Germinal center (tissue), 1 donor: ENCODE results near the gene SEMA4C.

Experiments used
- DNase-seq: peaks from one replicate; pipeline ENCODE4 v3.0.0; 2012; ENCODE audit warnings: mixed read lengths, low spot score

SEMA4C gene

GRCh38 chr2:96881349-96882195 lies 11.7 kb upstream of the SEMA4C start:
- no peak for DNase-seq

- DNase-seq: no peak
Measured at GRCh38 chr2:96880891-96881273, 11.0 kb upstream of the SEMA4C start.

- no peak for DNase-seq
Measured at GRCh38 chr2:96879545-96880040, 9.7 kb upstream of the SEMA4C start.

DNA sequence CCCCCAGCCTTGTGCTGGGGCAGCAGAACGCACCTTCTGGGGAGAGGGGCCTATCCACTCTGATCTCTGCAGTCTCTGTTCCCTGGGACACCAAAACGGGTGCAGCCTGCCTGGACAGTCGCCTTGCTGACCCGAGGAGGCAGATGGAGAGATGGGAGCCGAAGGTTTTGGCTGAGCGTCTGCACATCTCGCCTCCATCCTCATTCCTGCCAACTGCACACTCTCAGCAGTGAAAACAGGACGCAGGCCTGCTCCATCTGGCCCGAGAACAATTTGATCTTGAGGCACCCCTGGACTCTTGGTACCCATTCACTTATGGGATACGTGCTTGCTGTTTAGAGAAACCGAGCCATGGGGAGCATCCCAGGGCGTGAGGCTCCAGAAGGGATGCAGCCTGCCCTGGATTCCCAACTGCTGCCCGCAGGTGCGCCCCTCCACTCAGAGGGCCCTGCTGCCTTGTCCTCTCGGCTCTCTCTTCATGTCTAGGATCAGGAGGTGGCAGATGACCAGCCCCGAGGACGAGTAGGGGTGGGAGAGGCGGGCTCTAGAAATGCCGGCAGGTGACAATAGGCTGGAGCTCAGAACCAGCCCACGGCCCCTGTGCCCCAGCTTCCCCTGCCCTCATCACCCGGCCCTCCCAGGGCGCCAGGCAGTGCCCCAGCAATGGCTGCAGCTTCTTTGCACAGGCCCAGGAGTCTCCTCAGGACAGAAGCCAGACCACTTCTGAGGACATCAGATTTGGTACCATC lies 9.1 kb upstream of the SEMA4C start:
- DNase-seq: no peak

GRCh38 chr2:96878171-96878570 lies 8.3 kb upstream of the SEMA4C start:
- DNase-seq: no peak

DNA sequence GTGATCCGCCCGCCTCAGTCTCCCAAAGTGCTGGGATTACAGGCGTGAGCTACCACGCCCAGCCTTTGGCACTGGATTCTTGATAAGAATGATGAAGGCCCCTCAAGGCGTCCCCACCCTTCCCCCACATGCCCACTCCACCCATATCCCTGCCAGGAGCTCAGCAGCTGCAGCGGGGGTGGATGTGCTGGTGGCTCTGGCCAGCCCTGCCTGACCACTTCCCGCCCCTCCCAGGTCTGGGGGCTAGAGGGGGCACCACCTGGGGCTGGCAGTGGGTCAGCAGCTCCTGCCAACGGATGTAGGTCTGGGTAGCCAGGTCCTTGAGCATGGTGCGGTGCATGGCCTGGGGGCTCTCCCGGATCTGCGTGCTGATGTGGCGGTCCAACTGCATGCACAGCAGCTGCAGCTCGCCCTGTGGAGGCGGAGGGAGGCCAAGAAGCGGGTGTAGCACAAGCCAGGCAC lies 7.8 kb upstream of the SEMA4C start:
- no peak for DNase-seq

DNA sequence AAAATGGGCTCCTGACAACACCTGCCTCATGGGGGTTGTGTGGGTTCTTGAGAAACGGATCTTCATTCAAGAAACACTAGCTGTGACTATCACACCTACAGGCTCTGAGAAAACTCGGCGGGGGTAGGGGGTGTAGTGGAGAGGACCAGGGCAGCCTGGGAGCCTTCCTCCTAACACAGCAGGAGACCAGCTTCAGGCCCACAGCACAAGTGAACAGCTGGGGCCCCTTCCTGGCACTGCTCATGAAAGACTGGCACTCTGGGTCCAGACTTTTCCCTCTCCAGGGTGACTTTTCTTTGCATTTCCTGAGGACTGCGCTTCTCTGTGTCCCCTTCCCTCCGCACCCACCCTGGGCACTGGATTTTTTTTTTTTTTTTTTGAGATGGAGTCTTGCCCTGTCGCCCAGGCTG lies 7.2 kb upstream of the SEMA4C start:
- DNase-seq: no peak

DNA sequence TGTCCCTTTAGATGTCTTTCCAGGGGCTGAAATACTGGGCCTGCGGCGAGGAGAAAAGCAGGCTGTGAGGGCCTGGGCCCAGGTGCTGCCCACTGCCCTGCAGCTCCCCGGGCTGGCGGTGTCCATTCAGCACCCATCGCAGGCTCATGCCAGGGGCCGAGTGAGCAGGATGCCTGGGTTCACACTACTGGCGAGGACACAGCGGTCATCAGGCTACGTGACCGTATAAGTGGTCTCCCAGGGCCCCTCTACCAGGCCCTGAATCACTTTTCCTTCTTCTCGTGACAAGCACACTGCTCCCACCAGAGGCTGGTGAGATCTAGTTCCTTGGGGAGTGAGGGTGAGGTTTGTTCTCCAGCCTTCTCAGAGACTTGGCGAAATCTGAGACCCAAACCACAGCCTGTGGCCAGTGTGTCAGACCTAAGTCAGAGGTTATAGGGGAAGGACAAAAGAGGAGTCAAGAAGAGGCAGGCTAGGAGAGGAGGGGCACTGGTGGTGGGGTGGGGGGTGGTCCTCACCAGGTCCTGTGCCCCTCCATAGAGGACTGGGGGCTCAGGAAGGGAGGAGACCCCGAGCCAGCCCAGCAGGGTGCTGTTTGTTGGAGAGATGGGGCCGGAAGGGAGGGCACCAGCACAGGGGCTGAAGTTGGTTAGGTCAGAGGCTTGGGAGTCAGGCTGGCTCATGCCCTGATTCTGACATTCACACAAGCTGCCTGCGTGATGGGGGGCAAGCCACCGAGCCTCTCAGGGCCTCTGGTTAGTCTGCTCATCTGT lies 6.6 kb upstream of the SEMA4C start:
- no peak for DNase-seq

DNA sequence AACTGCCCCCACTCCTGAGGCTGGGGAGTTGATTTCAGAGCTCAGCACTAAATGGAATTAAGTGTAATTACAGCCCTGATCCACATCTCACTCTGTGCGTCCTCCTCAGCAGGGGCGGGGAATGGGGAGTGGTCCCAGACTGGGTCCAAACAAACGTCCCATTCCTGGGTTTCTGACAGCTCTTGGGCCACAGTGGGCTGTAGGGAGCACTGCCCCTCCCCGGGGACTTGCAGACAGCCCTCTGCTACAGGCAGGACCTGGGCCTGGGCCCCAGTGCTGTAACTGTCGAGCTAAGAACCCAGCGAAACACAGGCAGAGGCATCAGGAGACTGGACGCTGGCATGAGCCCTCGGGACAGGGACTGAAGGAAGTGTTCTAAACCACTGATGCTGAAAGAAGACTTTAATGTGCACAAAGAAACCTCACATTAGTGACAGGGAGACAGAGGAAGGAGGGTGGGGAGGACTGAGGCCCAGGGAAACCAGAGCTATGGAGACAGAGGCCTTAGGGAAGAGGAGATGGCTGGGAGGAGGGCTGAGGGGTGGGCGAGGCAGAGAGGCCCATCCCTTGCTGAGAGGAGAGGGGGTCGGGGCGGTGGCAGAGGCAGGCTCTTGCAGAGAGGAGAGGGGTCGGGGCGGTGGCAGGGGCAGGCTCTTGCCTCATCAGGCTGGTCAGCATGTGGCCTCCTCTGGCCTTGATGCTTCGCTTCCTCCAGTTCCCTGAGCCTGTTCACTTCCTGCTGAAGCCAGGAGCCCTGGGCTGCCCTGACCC lies 5.8 kb upstream of the SEMA4C start:
- no peak for DNase-seq

DNA sequence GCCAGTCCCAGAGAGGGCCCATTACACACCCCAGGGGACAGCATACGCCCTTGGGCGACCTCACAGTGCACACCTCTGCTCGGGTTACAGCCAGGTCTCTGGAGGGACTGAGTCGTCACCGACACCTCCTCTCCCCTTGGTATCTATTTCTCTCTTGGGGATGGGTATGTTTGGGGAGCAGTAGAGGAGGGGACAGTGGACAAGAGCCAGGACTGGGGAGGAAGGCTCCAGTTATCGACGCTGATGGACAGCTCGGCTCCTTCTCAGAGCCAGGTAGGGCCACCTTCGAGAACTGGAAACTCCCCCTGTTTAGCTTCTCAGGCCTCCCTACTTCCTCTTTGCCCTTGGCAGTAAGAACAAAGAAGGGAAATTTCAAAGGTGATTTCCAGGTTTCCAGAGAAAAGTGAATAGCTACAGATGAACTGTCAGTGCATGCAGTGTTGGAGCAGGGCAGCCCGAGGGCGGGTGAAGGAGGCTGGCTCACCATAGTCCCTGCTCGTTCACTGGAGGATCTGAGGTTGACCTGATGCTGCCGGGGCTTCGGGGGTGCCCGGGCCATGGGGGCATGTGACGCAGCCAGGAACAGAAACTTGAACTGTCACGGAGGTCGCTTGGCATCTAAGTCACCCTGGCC lies 4.4 kb upstream of the SEMA4C start:
- peak; percentile 49 for DNase-seq

DNA sequence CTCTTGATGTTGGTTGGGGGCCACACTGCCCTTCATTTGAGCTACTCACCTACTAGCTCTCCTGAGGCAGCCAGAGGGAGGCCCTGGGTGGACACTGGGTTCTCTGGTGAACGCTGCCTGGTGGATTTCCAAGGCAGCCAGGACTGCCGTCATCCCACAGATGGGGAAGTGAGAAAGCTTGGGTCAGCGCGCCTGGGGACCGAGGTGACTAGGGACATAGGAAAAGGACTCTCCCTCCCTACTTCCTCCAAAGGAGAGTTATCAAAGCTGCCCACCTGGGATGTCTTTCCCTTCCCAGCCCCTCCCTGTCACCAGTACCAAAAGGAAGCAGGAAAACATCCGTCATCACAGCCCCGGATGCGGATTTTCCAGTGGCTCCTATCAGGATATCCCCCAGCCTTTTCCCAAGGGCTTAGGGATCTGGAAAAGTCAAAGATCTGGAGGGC lies 3.8 kb upstream of the SEMA4C start:
- no peak for DNase-seq

DNA sequence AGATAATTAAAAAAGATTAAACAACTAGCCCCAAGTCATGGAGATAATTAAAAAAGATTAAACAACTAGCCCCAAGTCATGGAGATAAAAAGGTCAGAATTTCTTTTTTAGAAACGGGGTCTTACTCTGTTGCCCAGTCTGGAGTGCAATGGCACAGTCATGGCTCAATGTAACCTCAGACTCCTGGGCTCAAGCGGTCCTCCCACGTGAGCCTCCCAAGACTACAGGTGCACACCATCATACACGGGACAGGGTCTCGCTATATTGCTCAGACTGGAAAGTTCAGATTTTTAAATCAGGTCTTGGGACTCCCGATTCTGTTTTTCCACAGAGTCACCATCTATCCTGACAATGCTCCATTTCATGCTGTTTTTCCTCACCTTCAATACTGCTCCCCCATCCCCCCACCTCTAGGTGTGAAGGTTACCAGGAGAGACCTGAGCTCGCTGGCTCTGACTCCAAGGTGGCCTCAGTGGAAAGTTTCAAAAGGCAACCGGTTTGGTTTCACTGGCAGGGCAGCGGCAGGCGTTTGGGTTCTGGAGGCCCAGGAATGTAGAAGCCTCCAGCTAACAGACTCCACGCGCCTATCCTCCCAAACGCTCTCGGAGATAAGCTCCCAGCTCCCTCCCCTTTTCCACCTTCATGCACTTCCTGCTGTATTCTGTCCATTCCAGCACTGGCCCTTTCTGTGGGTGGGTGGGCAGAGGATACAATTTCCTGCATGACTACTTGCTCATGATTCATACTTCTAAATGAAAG lies 2.9 kb upstream of the SEMA4C start:
- DNase-seq: no peak

DNA sequence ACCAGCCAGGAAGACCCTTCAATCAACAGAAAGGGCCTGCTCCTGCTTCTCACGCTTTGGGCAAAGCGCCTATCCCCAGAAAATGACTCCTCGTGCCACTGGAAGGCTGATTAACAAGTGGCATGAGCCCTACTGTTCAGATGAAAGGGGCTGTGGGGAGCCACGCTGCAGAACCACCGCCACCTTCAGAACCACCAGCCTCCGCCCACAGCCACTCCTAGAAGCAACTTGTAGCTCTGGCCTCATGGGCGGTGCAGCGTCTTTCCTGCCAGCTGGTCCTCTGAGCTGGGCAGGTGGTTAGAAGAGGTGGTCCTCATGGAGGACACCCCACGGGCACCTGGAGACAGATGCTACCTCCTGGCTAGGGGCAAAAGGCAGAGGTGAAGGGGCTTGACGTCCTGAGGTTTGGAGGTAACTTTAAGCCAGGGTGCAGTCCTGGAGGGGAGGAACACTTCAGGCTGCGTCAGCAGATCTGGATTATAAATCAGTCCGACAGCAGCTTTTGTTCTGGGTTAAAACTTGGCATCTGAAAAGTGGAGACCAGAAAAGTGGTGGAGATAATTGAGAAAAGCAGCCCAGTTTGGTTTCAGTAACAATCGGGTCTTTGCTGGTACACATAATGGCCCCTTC lies 861 bp upstream of the SEMA4C start:
- no peak for DNase-seq

DNA sequence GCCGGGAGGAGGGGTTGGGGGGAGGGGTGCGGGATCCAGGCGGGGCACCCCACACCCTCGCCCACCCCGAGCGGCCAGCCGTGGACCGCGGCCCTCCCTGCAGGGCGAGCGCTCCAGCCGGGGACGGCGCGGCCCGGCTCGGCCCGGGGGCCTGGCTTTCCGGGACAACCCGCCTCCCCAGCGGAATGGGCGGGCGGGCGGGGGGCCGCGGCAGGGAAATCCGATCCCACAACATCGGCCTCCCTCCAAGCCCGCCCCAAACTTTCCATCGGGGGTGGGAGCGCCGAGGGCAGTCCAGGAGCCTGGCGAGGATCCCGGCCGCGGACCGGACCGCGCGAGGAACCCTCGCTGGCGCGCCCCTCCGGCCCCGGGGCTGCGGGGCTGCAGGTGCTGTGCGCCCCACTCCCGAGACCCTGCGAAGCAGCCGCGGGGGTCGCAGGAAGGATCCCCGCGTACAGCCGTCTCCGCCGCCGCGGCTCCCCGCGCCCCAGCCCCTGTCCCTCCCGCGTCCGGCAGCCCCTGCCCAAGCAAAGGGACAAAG lies 529 bp downstream of the SEMA4C start:
- no peak for DNase-seq

- DNase-seq: peak; percentile 57
Measured at GRCh38 chr2:96868555-96869280, 1.2 kb downstream of the SEMA4C start.

DNA sequence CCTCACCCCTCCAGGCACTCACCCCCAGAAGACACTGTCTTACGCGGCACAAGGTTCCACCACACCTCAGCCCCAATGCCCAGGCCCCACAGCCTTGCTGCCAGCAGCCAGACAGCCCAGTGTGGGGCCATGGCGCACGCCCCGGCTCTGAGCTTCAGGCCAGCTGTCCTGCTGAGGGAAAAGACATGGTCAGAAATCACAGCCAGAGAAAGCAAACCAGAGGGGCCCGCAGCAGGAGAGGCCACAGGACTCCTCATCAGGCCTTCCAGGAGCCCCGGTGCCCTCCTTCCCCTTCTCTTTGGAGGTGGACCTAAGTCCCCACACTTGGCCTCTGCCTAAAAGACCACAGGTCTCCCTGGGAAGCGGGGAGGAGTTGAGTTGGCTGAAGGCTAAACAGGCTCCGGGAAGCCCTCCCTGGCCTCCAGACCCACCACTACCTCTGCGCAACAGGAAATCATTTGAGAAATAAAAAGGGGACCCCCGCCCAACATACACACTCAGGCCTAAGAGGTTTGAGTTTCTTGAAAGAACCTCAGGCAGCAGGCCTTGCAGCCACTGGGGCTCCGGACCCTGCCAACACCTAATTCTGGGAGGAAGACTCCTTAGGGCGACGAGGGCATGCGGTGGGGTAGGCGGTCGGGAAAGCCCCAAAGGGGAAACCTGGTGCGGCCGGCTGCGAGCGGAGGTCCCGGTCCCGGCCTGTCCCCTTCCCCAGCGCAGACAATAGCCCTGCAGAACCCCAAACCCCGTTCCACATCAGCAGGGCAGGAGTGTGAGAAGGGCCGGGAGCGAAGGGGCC lies 1.9 kb downstream of the SEMA4C start:
- DNase-seq: no peak

DNA sequence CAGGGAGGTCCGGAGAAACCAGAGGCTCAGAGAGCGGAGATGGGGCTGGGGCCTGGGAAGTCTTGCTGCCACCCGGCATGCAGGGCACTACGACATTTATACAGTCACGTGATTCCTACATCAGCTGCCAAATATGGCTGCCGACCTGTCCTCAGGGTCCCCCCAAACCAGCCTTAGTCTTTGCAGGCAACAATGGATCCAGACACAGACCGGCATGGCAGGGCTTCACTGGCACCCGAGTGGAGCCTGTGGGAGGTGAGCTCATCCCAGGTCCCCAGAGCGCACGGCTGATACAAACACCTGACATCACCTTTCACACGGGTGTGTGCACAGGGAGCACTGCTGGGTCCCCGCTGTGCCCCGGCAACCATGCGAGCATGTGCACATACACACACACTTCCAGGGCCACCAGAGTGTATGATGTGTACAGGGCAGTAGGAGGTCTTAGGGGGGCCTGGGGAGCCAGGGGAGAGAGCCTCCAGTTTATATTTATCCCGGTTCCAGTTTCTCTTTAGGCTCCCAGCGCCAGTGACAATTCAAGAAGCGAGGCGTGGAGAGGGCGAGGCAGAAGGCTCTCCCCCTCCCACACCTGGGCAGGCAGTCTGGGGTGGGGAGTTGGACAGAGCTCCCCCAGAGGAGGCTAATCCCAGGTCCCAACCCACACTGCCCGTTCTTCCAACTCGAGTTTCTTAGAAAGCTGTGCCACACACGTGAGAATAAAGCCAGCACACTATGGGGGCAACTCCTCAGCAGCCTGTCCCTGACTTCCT lies 2.7 kb downstream of the SEMA4C start:
- DNase-seq: no peak
